Measurements from ENCODE around the gene SETBP1.
A peak's percentile ranks its signal among the peaks of the same experiment; 100 is the strongest.

SETBP1 gene

GRCh38 chr18:44731530-44732237 lies 51.0 kb downstream of the SETBP1 start:
- no peak overlapping the region for H3K4me3 ChIP-seq (ENCODE audit: extremely low read depth, insufficient read depth, low read length, poor library complexity, severe bottlenecking)
- H3K4me1 ChIP-seq (ENCODE audit: control insufficient read depth, insufficient read depth, low read length, poor library complexity, severe bottlenecking), result peaks cover 63% of the 10 kb centered on the region
- no peak overlapping the region for H3K27ac ChIP-seq (ENCODE audit: low read depth, low read length, severe bottlenecking)
- no peaks in the 10 kb centered on the region for H3K36me3 ChIP-seq (ENCODE audit: control insufficient read depth, insufficient read depth, low read length)
- H3K9me3 ChIP-seq (ENCODE audit: control insufficient read depth, low read length), result no peaks in the 10 kb centered on the region
- 92 to 99% methylated on average over 3 to 9 of the region's 9 CpGs for WGBS, 2 experiments (ENCODE audit: insufficient coverage in 2 of 2)

- Histone ChIP-seq H3K27ac (ENCODE audit: low read depth, low read length, severe bottlenecking) (peak overlapping the region; percentile 80), H3K9me3 (ENCODE audit: control insufficient read depth, low read length) (no peaks in the 10 kb centered on the region), H3K36me3 (ENCODE audit: control insufficient read depth, insufficient read depth, low read length) (no peaks in the 10 kb centered on the region), H3K4me1 (ENCODE audit: control insufficient read depth, insufficient read depth, low read length, poor library complexity, severe bottlenecking) (peaks cover 57% of the 10 kb centered on the region), H3K4me3 (ENCODE audit: extremely low read depth, insufficient read depth, low read length, poor library complexity, severe bottlenecking) (no peak overlapping the region)
- WGBS, 2 experiments (ENCODE audit: insufficient coverage in 2 of 2), result 91 to 96% methylated on average over 8 of the region's 9 CpGs
These were observed 51.5 kb downstream of the SETBP1 start for GRCh38 chr18:44732238-44732563.

GRCh38 chr18:44732599-44732998 lies 51.9 kb downstream of the SETBP1 start:
- Histone ChIP-seq H3K9me3 (ENCODE audit: control insufficient read depth, low read length) (no peaks in the 10 kb centered on the region), H3K4me1 (ENCODE audit: control insufficient read depth, insufficient read depth, low read length, poor library complexity, severe bottlenecking) (peaks cover 56% of the 10 kb centered on the region), H3K27ac (ENCODE audit: low read depth, low read length, severe bottlenecking) (peak overlapping the region; percentile 80), H3K4me3 (ENCODE audit: extremely low read depth, insufficient read depth, low read length, poor library complexity, severe bottlenecking) (no peak overlapping the region), H3K36me3 (ENCODE audit: control insufficient read depth, insufficient read depth, low read length) (no peaks in the 10 kb centered on the region)
- WGBS, 2 experiments (ENCODE audit: insufficient coverage in 2 of 2), result 85 to 96% methylated on average over 4 to 5 of the region's 5 CpGs

GRCh38 chr18:44733069-44733753 lies 52.5 kb downstream of the SETBP1 start:
- Histone ChIP-seq H3K9me3 (ENCODE audit: control insufficient read depth, low read length) (no peaks in the 10 kb centered on the region), H3K27ac (ENCODE audit: low read depth, low read length, severe bottlenecking) (peak overlapping the region; percentile 80), H3K4me1 (ENCODE audit: control insufficient read depth, insufficient read depth, low read length, poor library complexity, severe bottlenecking) (peaks cover 56% of the 10 kb centered on the region), H3K4me3 (ENCODE audit: extremely low read depth, insufficient read depth, low read length, poor library complexity, severe bottlenecking) (no peak overlapping the region), H3K36me3 (ENCODE audit: control insufficient read depth, insufficient read depth, low read length) (no peaks in the 10 kb centered on the region)
- 85 to 89% methylated on average over 4 to 6 of the region's 8 CpGs for WGBS, 2 experiments (ENCODE audit: insufficient coverage in 2 of 2)

GRCh38 chr18:44733754-44734465 lies 53.2 kb downstream of the SETBP1 start:
- H3K27ac ChIP-seq (ENCODE audit: low read depth, low read length, severe bottlenecking), result peak overlapping the region; percentile 80
- no peaks in the 10 kb centered on the region for H3K36me3 ChIP-seq (ENCODE audit: control insufficient read depth, insufficient read depth, low read length)
- H3K4me1 ChIP-seq (ENCODE audit: control insufficient read depth, insufficient read depth, low read length, poor library complexity, severe bottlenecking), result peaks cover 54% of the 10 kb centered on the region
- WGBS, 2 experiments (ENCODE audit: insufficient coverage in 2 of 2), result 60 to 92% methylated on average over 1 to 2 of the region's 3 CpGs
- H3K9me3 ChIP-seq (ENCODE audit: control insufficient read depth, low read length), result no peaks in the 10 kb centered on the region
- no peak overlapping the region for H3K4me3 ChIP-seq (ENCODE audit: extremely low read depth, insufficient read depth, low read length, poor library complexity, severe bottlenecking)

- Histone ChIP-seq H3K27ac (ENCODE audit: low read depth, low read length, severe bottlenecking) (no peak overlapping the region), H3K4me3 (ENCODE audit: extremely low read depth, insufficient read depth, low read length, poor library complexity, severe bottlenecking) (no peak overlapping the region), H3K9me3 (ENCODE audit: control insufficient read depth, low read length) (no peaks in the 10 kb centered on the region), H3K4me1 (ENCODE audit: control insufficient read depth, insufficient read depth, low read length, poor library complexity, severe bottlenecking) (peaks cover 44% of the 10 kb centered on the region), H3K36me3 (ENCODE audit: control insufficient read depth, insufficient read depth, low read length) (peaks cover 2% of the 10 kb centered on the region)
These were observed 54.4 kb downstream of the SETBP1 start for GRCh38 chr18:44735096-44735495.

- H3K4me3 ChIP-seq (ENCODE audit: extremely low read depth, insufficient read depth, low read length, poor library complexity, severe bottlenecking), result no peak overlapping the region
- 100% methylated on average over 1 of the region's 3 CpGs; no CpG with 5 or more reads in 1 of the 2 experiments for WGBS, 2 experiments (ENCODE audit: insufficient coverage in 2 of 2)
- peaks cover 5% of the 10 kb centered on the region for H3K36me3 ChIP-seq (ENCODE audit: control insufficient read depth, insufficient read depth, low read length)
- H3K9me3 ChIP-seq (ENCODE audit: control insufficient read depth, low read length), result no peaks in the 10 kb centered on the region
- H3K4me1 ChIP-seq (ENCODE audit: control insufficient read depth, insufficient read depth, low read length, poor library complexity, severe bottlenecking), result peaks cover 35% of the 10 kb centered on the region
- H3K27ac ChIP-seq (ENCODE audit: low read depth, low read length, severe bottlenecking), result no peak overlapping the region
These were observed 56.1 kb downstream of the SETBP1 start for GRCh38 chr18:44736664-44737380.

- no peaks in the 10 kb centered on the region for H3K9me3 ChIP-seq (ENCODE audit: control insufficient read depth, low read length)
- 87 to 94% methylated on average over 2 to 3 of the region's 3 CpGs for WGBS, 2 experiments (ENCODE audit: insufficient coverage in 2 of 2)
- H3K4me3 ChIP-seq (ENCODE audit: extremely low read depth, insufficient read depth, low read length, poor library complexity, severe bottlenecking), result no peak overlapping the region
- peaks cover 5% of the 10 kb centered on the region for H3K36me3 ChIP-seq (ENCODE audit: control insufficient read depth, insufficient read depth, low read length)
- no peak overlapping the region for H3K27ac ChIP-seq (ENCODE audit: low read depth, low read length, severe bottlenecking)
- H3K4me1 ChIP-seq (ENCODE audit: control insufficient read depth, insufficient read depth, low read length, poor library complexity, severe bottlenecking), result peaks cover 27% of the 10 kb centered on the region
These were observed 56.9 kb downstream of the SETBP1 start for GRCh38 chr18:44737623-44738022.

GRCh38 chr18:44740000-44740399 lies 59.3 kb downstream of the SETBP1 start:
- peaks cover 13% of the 10 kb centered on the region for H3K4me1 ChIP-seq (ENCODE audit: control insufficient read depth, insufficient read depth, low read length, poor library complexity, severe bottlenecking)
- no peak overlapping the region for H3K4me3 ChIP-seq (ENCODE audit: extremely low read depth, insufficient read depth, low read length, poor library complexity, severe bottlenecking)
- no peak overlapping the region for H3K27ac ChIP-seq (ENCODE audit: low read depth, low read length, severe bottlenecking)
- H3K36me3 ChIP-seq (ENCODE audit: control insufficient read depth, insufficient read depth, low read length), result peaks cover 5% of the 10 kb centered on the region
- WGBS, 2 experiments (ENCODE audit: insufficient coverage in 2 of 2), result 93 to 100% methylated on average over 3 to 4 of the region's 5 CpGs
- no peaks in the 10 kb centered on the region for H3K9me3 ChIP-seq (ENCODE audit: control insufficient read depth, low read length)

GRCh38 chr18:44741085-44741484 lies 60.4 kb downstream of the SETBP1 start:
- 94 to 100% methylated on average over 1 to 2 of the region's 2 CpGs for WGBS, 2 experiments (ENCODE audit: insufficient coverage in 2 of 2)
- H3K27ac ChIP-seq (ENCODE audit: low read depth, low read length, severe bottlenecking), result no peak overlapping the region
- no peaks in the 10 kb centered on the region for H3K9me3 ChIP-seq (ENCODE audit: control insufficient read depth, low read length)
- H3K36me3 ChIP-seq (ENCODE audit: control insufficient read depth, insufficient read depth, low read length), result peaks cover 5% of the 10 kb centered on the region
- H3K4me1 ChIP-seq (ENCODE audit: control insufficient read depth, insufficient read depth, low read length, poor library complexity, severe bottlenecking), result peaks cover 13% of the 10 kb centered on the region
- H3K4me3 ChIP-seq (ENCODE audit: extremely low read depth, insufficient read depth, low read length, poor library complexity, severe bottlenecking), result no peak overlapping the region

Data from mesodermal cell (in vitro differentiated cells).